IMR-90 (cell line): ENCODE data around the gene PBLD. TPM values are rescaled to one million over a fixed set of nuclear protein-coding genes. Genes with fewer than 3 reads are reported as not detected.

Experiments
- ATAC-seq: fragments of 200-7000 bp; cut with Tn5 transposase; 2 replicates; pipeline ENCODE4 v1.9.1; 2020; ENCODE audit warnings: low read depth, mild to moderate bottlenecking, moderate library complexity
- Bru-seq: library from RNA; stranded (reverse); fragments of 400-500 nt; gene quantifications from one replicate; lab custom pipeline; 2021; lab: Mats Ljungman, UMichigan
- BruChase-seq, 2 experiments: library from RNA; stranded (reverse); fragments of 400-500 nt; gene quantifications; one replicate each; lab custom pipeline; 2021; lab: Mats Ljungman, UMichigan
- BruUV-seq: library from RNA; stranded (reverse); fragments of 400-500 nt; replicated peaks from 2 replicates; lab custom pipeline; 2021; lab: Mats Ljungman, UMichigan
- CTCF ChIA-PET: fragments of 300-600 bp; formaldehyde crosslinking; extraction: SDS; loops from one replicate; lab custom pipeline; 2021; ENCODE audit warnings: antibody characterized with exemption; lab: Yijun Ruan, JAX
- POLR2A ChIA-PET: fragments of 300-600 bp; sonication (Branson Sonifier 250); formaldehyde crosslinking; loops from one replicate; lab custom pipeline; 2022; ENCODE audit warnings: antibody characterized with exemption; ENCODE audit not compliant: unreplicated experiment; lab: Charles Lee
- DNase-seq: peaks from one replicate; pipeline ENCODE4 v3.0.0; 2013
- H2AFZ ChIP-seq: replicated peaks from 2 replicates; pipeline ENCODE3; 2013; ENCODE audit warnings: low read length, mild to moderate bottlenecking; ENCODE audit not compliant: poor library complexity
- H2AK5ac ChIP-seq: 2 replicates; pipeline ENCODE4 v1.6.1; 2013; ENCODE audit warnings: low read depth, low read length, inconsistent platforms
- H2AK9ac ChIP-seq: replicated peaks from 2 replicates; pipeline ENCODE3; 2013; ENCODE audit warnings: mild to moderate bottlenecking, low read depth, low read length, moderate library complexity; ENCODE audit not compliant: poor library complexity
- H2BK120ac ChIP-seq: 2 replicates; pipeline ENCODE4 v1.6.1; 2013; ENCODE audit warnings: low read depth, low read length, inconsistent platforms
- H2BK15ac ChIP-seq: 3 replicates; pipeline ENCODE4 v1.6.1; 2013; ENCODE audit warnings: low read depth, low read length, inconsistent platforms
- H2BK20ac ChIP-seq: 2 replicates; pipeline ENCODE4 v1.6.1; 2013; ENCODE audit warnings: low read depth, mild to moderate bottlenecking, inconsistent platforms, low read length, moderate library complexity
- H2BK5ac ChIP-seq: 2 replicates; pipeline ENCODE4 v1.6.1; 2013; ENCODE audit warnings: mild to moderate bottlenecking, low read depth, low read length, inconsistent platforms; ENCODE audit not compliant: poor library complexity, severe bottlenecking
- H3K14ac ChIP-seq: replicated peaks from 2 replicates; pipeline ENCODE4 v1.6.1; 2013; ENCODE audit warnings: low read depth, low read length, inconsistent platforms
- H3K18ac ChIP-seq: 2 replicates; pipeline ENCODE4 v1.6.1; 2013; ENCODE audit warnings: low read depth, low read length, control low read depth
- H3K23ac ChIP-seq: 2 replicates; pipeline ENCODE4 v1.6.1; 2013; ENCODE audit warnings: low read depth, low read length, inconsistent platforms
- H3K27ac ChIP-seq: 2 replicates; pipeline ENCODE4 v1.5.1; 2013; ENCODE audit warnings: mild to moderate bottlenecking, control low read depth, low read length; ENCODE audit not compliant: insufficient read depth
- H3K27me3 ChIP-seq: 2 replicates; pipeline ENCODE4 v1.6.1; 2013; ENCODE audit warnings: low read length; ENCODE audit not compliant: control insufficient read depth, insufficient read depth
- H3K36me3 ChIP-seq: 2 replicates; pipeline ENCODE4 v1.6.1; 2013; ENCODE audit warnings: low read length, mixed read lengths; ENCODE audit not compliant: control insufficient read depth, insufficient read depth
- H3K4ac ChIP-seq: 2 replicates; pipeline ENCODE4 v1.6.1; 2013; ENCODE audit warnings: low read depth, low read length, inconsistent platforms
- H3K4me1 ChIP-seq: 2 replicates; pipeline ENCODE4 v1.6.1; 2013; ENCODE audit warnings: low read length, mixed read lengths; ENCODE audit not compliant: control insufficient read depth, insufficient read depth
- H3K4me2 ChIP-seq: 2 replicates; pipeline ENCODE4 v1.6.1; 2013; ENCODE audit warnings: low read depth, mild to moderate bottlenecking, control low read depth, low read length, moderate library complexity
- H3K4me3 ChIP-seq: 2 replicates; pipeline ENCODE4 v1.5.1; 2013; ENCODE audit warnings: low read depth, mild to moderate bottlenecking, control low read depth, low read length, moderate library complexity; ENCODE audit not compliant: insufficient read depth
- H3K56ac ChIP-seq: 2 replicates; pipeline ENCODE4 v1.6.1; 2013; ENCODE audit warnings: low read length, inconsistent platforms; ENCODE audit not compliant: insufficient read depth; ENCODE audit errors: extremely low read depth
- H3K79me1 ChIP-seq, 2 experiments: 2 replicates each; pipeline ENCODE4 v1.6.1; 2013; ENCODE audit warnings: low read length in 2 of 2, inconsistent platforms in 1 of 2, low read depth in 1 of 2
- H3K9ac ChIP-seq: 2 replicates; pipeline ENCODE4 v1.6.1; 2013; ENCODE audit warnings: low read depth, low read length, control low read depth
- H3K9me1 ChIP-seq: 2 replicates; pipeline ENCODE4 v1.6.1; 2013; ENCODE audit warnings: low read length, inconsistent platforms; ENCODE audit not compliant: insufficient read depth
- H3K9me3 ChIP-seq: 2 replicates; pipeline ENCODE4 v1.6.1; 2013; ENCODE audit warnings: low read length; ENCODE audit not compliant: control insufficient read depth, insufficient read depth
- H4K20me1 ChIP-seq: 2 replicates; pipeline ENCODE4 v1.6.1; 2013; ENCODE audit warnings: low read length, inconsistent platforms; ENCODE audit not compliant: insufficient read depth
- H4K5ac ChIP-seq: 2 replicates; pipeline ENCODE4 v1.6.1; 2013; ENCODE audit warnings: mild to moderate bottlenecking, low read depth, low read length, control low read depth
- H4K8ac ChIP-seq, 2 experiments: 2 replicates each; pipeline ENCODE4 v1.6.1; 2013; ENCODE audit warnings: low read depth in 2 of 2, low read length in 2 of 2, control low read depth in 1 of 2, inconsistent platforms in 1 of 2
- H4K91ac ChIP-seq: 2 replicates; pipeline ENCODE4 v1.6.1; 2013; ENCODE audit warnings: low read depth, low read length, inconsistent platforms; ENCODE audit not compliant: insufficient read depth
- BHLHE40 ChIP-seq: fragments of 150-350 bp; IDR thresholded peaks from 2 replicates; pipeline ENCODE4 v1.6.1; 2016; ENCODE audit warnings: mild to moderate bottlenecking, low read depth, low read length
- CTCF ChIP-seq: conservative IDR thresholded peaks from 2 replicates; pipeline ENCODE4 v1.5.1; 2012; ENCODE audit warnings: mild to moderate bottlenecking, low read depth, low read length, improper control_type of control experiment
- ELK1 ChIP-seq: fragments of 150-350 bp; IDR thresholded peaks from 2 replicates; pipeline ENCODE4 v1.6.1; 2016; ENCODE audit warnings: low read depth, mild to moderate bottlenecking, low read length, moderate library complexity, borderline replicate concordance
- FOS ChIP-seq: fragments of 150-350 bp; IDR thresholded peaks from 2 replicates; pipeline ENCODE4 v1.6.1; 2016; ENCODE audit warnings: low read depth, low read length
- MAFK ChIP-seq: IDR thresholded peaks from 2 replicates; pipeline ENCODE4 v1.6.1; 2012; ENCODE audit warnings: low read depth, low read length, improper control_type of control experiment
- MAZ ChIP-seq: IDR thresholded peaks from 2 replicates; pipeline ENCODE4 v1.6.1; 2012; ENCODE audit warnings: low read depth, mild to moderate bottlenecking, low read length, improper control_type of control experiment, moderate library complexity, borderline replicate concordance
- MXI1 ChIP-seq: IDR thresholded peaks from 2 replicates; pipeline ENCODE4 v1.6.1; 2012; ENCODE audit warnings: low read depth, mild to moderate bottlenecking, low read length, moderate library complexity, borderline replicate concordance
- POLR2A ChIP-seq: IDR thresholded peaks from 2 replicates; pipeline ENCODE4 v1.6.1; 2012; ENCODE audit warnings: mild to moderate bottlenecking, low read depth, low read length
- RAD21 ChIP-seq: IDR thresholded peaks from 2 replicates; pipeline ENCODE4 v1.6.1; 2012; ENCODE audit warnings: low read length, improper control_type of control experiment
- RCOR1 ChIP-seq: IDR thresholded peaks from 2 replicates; pipeline ENCODE4 v1.6.1; 2012; ENCODE audit warnings: mild to moderate bottlenecking, low read length, improper control_type of control experiment; ENCODE audit not compliant: insufficient replicate concordance
- RFX5 ChIP-seq: IDR thresholded peaks from 2 replicates; pipeline ENCODE4 v1.8.0; 2012; ENCODE audit warnings: low read depth, mild to moderate bottlenecking, low read length, moderate library complexity
- SMC3 ChIP-seq: fragments of 150-350 bp; IDR thresholded peaks from 2 replicates; pipeline ENCODE4 v1.6.1; 2016; ENCODE audit warnings: low read depth, mild to moderate bottlenecking, antibody characterized with exemption, low read length, moderate library complexity
- WGBS, 2 experiments: methylation state at CpG; one replicate each; pipeline versions ENCODE4 v1.1.5 to v1.1.7; 2013; ENCODE audit warnings: missing lambda C conversion rate in 2 of 2; ENCODE audit not compliant: insufficient read length in 1 of 2; ENCODE audit errors: extremely low coverage in 2 of 2; 5-methylcytosine and 5-hydroxymethylcytosine counted together
- dilution Hi-C: fragments of 300-500 bp; cut with HindIII; formaldehyde crosslinking; loops from one replicate; pipeline ENCODE4 v1.14.3; 2018; ENCODE audit warnings: low sequenced_read_pairs; ENCODE audit not compliant: unreplicated experiment
- in situ Hi-C: fragments of 300-500 bp; cut with MboI; formaldehyde crosslinking; loops from 3 replicates; pipeline ENCODE4 v1.14.3; 2019; ENCODE audit warnings: low sequenced_read_pairs, inconsistent platforms, mixed read lengths
- intact Hi-C: fragments of 100-400 bp; cut with micrococcal nuclease; formaldehyde crosslinking; loops from 2 replicates; pipeline ENCODE4 v1.10.0; 2022
- long read RNA-seq: library from polyadenylated mRNA; unstranded; transcript quantifications from one replicate; pipeline ENCODE4 v2.0.0, GENCODE V29; 2021; ENCODE audit not compliant: unreplicated experiment
- polyA plus RNA-seq, 3 experiments: library from polyadenylated mRNA; depleted of rRNA; stranded (reverse); fragments of >200 nt; gene quantifications; 2 replicates each; pipeline ENCODE4 v1.2.3, GENCODE V29; 2012; ENCODE audit warnings: low replicate concordance in 1 of 3
- total RNA-seq: library from RNA; depleted of rRNA; stranded (reverse); fragments of >200 nt; gene quantifications from 2 replicates; pipeline ENCODE4 v1.2.3, GENCODE V29; 2012; rRNA removed

PBLD gene
- total RNA-seq (5.0 and 5.7 TPM in 2 replicates), polyA plus RNA-seq (2012; rRNA removed) (2.3 and 3.3 TPM in 2 replicates), Bru-seq, nascent RNA (percentile 55 among the genes with signal in this experiment), BruChase-seq, experiment 1, labeled RNA remaining after a 6-hour chase (percentile 73 among the genes with signal in this experiment), BruChase-seq, experiment 2, labeled RNA remaining after a 2-hour chase (percentile 56 among the genes with signal in this experiment)
- polyA plus RNA-seq (2012; cell fraction: cytosol; rRNA removed), result 0.84 and 0.99 TPM in 2 replicates
- 0.76 and 3.7 TPM in 2 replicates for polyA plus RNA-seq (2012; cell fraction: nucleus; rRNA removed; ENCODE audit: low replicate concordance)
- long read RNA-seq, partial matches to known transcripts, result 0 of 4 reads
- long read RNA-seq, other reads (novel, unspliced or antisense), result 0 of 4 reads

- DNase-seq (peak; percentile 74), ATAC-seq (peak; percentile 13)
- Histone ChIP-seq H3K9me1 (peaks cover 8% of the 10 kb centered on the region; the same call in 1 of the 2 replicates), H3K14ac (peak within 1 kb of the TSS; percentile 100), H3K4me1 (peaks cover 12% of the 10 kb centered on the region), H3K23ac (peak within 1 kb of the TSS; percentile 99), H2AK5ac (peak within 1 kb of the TSS; percentile 98), H4K5ac (peak within 1 kb of the TSS; percentile 98), H2AFZ (peak within 1 kb of the TSS; percentile 97), H2AK9ac (peak within 1 kb of the TSS; percentile 100), H2BK15ac (no peak within 1 kb of the TSS), H3K27ac (peak within 1 kb of the TSS; percentile 97), H3K4me3 (peak within 1 kb of the TSS; percentile 98), H4K91ac (peak within 1 kb of the TSS; percentile 99), H4K8ac (peak within 1 kb of the TSS; percentile 92 to 96), H3K27me3 (no peaks in the 10 kb centered on the region), H4K20me1 (peaks cover 49% of the 10 kb centered on the region), H2BK5ac (peak within 1 kb of the TSS; percentile 93), H3K56ac (peak within 1 kb of the TSS; percentile 99), H3K79me1 (peaks cover 4 to 27% of the 10 kb centered on the region in 2 experiments; a peak in 3 of 4 replicates), H3K4me2 (peak within 1 kb of the TSS; percentile 92), H3K18ac (peak within 1 kb of the TSS; percentile 87), H2BK20ac (no peak within 1 kb of the TSS), H3K4ac (peak within 1 kb of the TSS; percentile 99), H2BK120ac (peak within 1 kb of the TSS; percentile 88; the same call in 1 of the 2 replicates), H3K9me3 (no peaks in the 10 kb centered on the region), H3K9ac (peak within 1 kb of the TSS; percentile 98), H3K36me3 (peaks cover 1% of the 10 kb centered on the region; the same call in 1 of the 2 replicates)
- dilution Hi-C loops (no loop called here), intact Hi-C loops (loop anchor here (10.0 kb wide), 3 partner anchors 258 to 478 kb away; partner anchors contain the start of genes HERC4 and SIRT1), in situ Hi-C loops (no loop called here)
- ChIA-PET POLR2A (interaction anchor here (0.5 to 0.6 kb wide), 4 partner anchors 79 to 343 kb away, joined by 3 to 13 read pairs (median 5); no protein-coding TSS in a partner anchor), CTCF (interaction anchor here (0.6 to 1.9 kb wide), 4 partner anchors 31 to 447 kb away, joined by 3 to 6 read pairs (median 4); no protein-coding TSS in a partner anchor)
- BruUV-seq, result no TSS peak
- WGBS, 2 experiments, result 0% methylated on average over 10 of the region's 51 CpGs; no CpG with 5 or more reads in 1 of the 2 experiments
- no peak for TF ChIP-seq MAZ
- peak; percentile 46 for TF ChIP-seq CTCF
- TF ChIP-seq RFX5, result no peak
- peak; percentile 27; the same call in 1 of the 2 replicates for TF ChIP-seq MXI1
- no peak for TF ChIP-seq SMC3
- peak; percentile 32; the same call in 1 of the 2 replicates for TF ChIP-seq RAD21
- TF ChIP-seq RCOR1, result no peak
- TF ChIP-seq MAFK, result no peak
- TF ChIP-seq ELK1, result no peak
- TF ChIP-seq POLR2A, result peak; percentile 89
- TF ChIP-seq FOS, result no peak
- TF ChIP-seq BHLHE40, result no peak
These were observed at the start of gene PBLD for GRCh38 chr10:68332259-68333057. Gene PBLD, minus strand, starts transcription at chr10:68332928. Its CDS starts 26,084 bp downstream, at chr10:68306844.
